ENCODE results near the gene ZNF335. TPM values are rescaled to one million over a fixed set of nuclear protein-coding genes. Genes with fewer than 3 reads are reported as not detected.

Gene ZNF335
- total and polyA plus RNA-seq, 2 of the 13 experiments (the other 11 are each of a cell fraction or from before 2014, with no cell fraction given): 9.7 to 13.7 TPM

DNA sequence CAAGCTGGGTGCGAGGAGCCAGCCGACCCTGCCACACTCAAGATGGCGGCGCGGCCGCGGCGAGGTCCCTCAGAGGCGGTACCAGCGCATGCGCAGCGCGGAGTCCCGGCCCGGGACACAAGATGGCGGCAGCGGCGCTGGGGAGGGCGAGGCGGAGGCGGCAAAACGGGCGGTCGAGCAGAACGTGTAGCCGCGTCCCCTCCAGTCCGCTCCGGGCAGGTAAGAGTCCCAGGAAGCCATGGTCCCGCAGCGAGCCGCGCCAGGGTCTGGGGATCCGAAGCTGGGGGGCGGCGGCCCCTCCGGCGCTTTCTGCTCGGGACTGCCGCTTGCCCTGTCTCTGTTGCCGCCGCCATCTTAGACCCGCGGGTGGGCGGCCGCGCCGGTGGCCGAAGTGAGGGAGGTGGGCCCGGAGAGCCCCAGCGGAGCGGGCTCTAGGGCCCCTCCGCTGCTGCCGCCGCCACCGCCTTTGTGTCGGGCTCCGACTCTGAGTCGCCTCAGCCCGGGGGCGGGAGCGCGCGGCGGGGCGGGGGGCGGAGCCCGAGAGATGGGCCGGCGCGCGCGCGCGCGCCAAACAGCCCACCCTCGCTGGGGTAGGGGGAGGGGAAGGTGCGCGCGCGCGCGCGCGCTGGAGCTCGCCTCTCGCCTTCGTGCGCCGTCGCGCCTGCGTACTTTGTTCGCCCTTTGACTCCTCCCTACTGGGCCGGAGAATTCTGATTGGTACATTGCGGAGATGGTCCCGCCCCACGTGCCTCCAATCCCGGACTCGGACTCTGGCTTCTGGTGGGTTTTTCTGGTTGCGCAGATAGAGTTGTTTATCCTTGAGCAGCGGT lies 37.2 kb downstream of the ZNF335 start, which contains the start of gene PCIF1 (continued):
- TF ChIP-seq, protein P1, sequence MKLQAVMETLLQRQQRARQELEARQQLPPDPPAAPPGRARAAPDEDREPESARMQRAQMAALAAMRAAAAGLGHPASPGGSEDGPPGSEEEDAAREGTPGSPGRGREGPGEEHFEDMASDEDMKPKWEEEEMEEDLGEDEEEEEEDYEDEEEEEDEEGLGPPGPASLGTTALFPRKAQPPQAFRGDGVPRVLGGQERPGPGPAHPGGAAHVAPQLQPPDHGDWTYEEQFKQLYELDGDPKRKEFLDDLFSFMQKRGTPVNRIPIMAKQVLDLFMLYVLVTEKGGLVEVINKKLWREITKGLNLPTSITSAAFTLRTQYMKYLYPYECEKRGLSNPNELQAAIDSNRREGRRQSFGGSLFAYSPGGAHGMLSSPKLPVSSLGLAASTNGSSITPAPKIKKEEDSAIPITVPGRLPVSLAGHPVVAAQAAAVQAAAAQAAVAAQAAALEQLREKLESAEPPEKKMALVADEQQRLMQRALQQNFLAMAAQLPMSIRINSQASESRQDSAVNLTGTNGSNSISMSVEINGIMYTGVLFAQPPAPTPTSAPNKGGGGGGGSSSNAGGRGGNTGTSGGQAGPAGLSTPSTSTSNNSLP (IDR thresholded peaks at IDR 0.05; ENCODE audit: low read depth, low read length): no peak; the same call in 1 of the 2 replicates
- TF ChIP-seq SIN3A (IDR thresholded peaks at IDR 0.05; ENCODE audit: borderline replicate concordance, low read depth, low read length) (peak; percentile 97; the same call in 1 of the 2 replicates), DR1 (CRISPR knock-in tag; IDR thresholded peaks at IDR 0.05) (peak; percentile 85), ZNF367 (CRISPR knock-in tag; IDR thresholded peaks at IDR 0.05; ENCODE audit: borderline replicate concordance) (peak; percentile 93; the same call in 1 of the 2 replicates), ZNF335 (CRISPR knock-in tag; IDR thresholded peaks at IDR 0.05) (peak; percentile 98), SYNCRIP (IDR thresholded peaks at IDR 0.05; ENCODE audit: insufficient read depth, low read depth, low read length) (no peak), FOXC1 (CRISPR knock-in tag; IDR thresholded peaks at IDR 0.05; ENCODE audit: borderline replicate concordance) (peak; percentile 96; the same call in 1 of the 2 replicates), HDAC1 (CRISPR knock-in tag; IDR thresholded peaks at IDR 0.05) (peak; percentile 86), HNRNPK (IDR thresholded peaks at IDR 0.05; ENCODE audit: low read depth, low read length, poor library complexity, severe bottlenecking) (peak; percentile 98), SPEN (CRISPR knock-in tag; IDR thresholded peaks at IDR 0.05; ENCODE audit: low read depth) (peak; percentile 78)
- TF ChIP-seq, protein P2, sequence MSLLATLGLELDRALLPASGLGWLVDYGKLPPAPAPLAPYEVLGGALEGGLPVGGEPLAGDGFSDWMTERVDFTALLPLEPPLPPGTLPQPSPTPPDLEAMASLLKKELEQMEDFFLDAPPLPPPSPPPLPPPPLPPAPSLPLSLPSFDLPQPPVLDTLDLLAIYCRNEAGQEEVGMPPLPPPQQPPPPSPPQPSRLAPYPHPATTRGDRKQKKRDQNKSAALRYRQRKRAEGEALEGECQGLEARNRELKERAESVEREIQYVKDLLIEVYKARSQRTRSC (CRISPR knock-in tag; IDR thresholded peaks at IDR 0.05; ENCODE audit: low read depth): peak; percentile 98
- TF ChIP-seq, protein P3, sequence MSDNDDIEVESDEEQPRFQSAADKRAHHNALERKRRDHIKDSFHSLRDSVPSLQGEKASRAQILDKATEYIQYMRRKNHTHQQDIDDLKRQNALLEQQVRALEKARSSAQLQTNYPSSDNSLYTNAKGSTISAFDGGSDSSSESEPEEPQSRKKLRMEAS (IDR thresholded peaks at IDR 0.05): peak; percentile 86
- TF ChIP-seq, protein P4, sequence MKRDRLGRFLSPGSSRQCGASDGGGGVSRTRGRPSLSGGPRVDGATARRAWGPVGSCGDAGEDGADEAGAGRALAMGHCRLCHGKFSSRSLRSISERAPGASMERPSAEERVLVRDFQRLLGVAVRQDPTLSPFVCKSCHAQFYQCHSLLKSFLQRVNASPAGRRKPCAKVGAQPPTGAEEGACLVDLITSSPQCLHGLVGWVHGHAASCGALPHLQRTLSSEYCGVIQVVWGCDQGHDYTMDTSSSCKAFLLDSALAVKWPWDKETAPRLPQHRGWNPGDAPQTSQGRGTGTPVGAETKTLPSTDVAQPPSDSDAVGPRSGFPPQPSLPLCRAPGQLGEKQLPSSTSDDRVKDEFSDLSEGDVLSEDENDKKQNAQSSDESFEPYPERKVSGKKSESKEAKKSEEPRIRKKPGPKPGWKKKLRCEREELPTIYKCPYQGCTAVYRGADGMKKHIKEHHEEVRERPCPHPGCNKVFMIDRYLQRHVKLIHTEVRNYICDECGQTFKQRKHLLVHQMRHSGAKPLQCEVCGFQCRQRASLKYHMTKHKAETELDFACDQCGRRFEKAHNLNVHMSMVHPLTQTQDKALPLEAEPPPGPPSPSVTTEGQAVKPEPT (CRISPR knock-in tag; IDR thresholded peaks at IDR 0.05; ENCODE audit: low read depth): peak; percentile 71; the same call in 1 of the 2 replicates
- TF ChIP-seq, protein P5, sequence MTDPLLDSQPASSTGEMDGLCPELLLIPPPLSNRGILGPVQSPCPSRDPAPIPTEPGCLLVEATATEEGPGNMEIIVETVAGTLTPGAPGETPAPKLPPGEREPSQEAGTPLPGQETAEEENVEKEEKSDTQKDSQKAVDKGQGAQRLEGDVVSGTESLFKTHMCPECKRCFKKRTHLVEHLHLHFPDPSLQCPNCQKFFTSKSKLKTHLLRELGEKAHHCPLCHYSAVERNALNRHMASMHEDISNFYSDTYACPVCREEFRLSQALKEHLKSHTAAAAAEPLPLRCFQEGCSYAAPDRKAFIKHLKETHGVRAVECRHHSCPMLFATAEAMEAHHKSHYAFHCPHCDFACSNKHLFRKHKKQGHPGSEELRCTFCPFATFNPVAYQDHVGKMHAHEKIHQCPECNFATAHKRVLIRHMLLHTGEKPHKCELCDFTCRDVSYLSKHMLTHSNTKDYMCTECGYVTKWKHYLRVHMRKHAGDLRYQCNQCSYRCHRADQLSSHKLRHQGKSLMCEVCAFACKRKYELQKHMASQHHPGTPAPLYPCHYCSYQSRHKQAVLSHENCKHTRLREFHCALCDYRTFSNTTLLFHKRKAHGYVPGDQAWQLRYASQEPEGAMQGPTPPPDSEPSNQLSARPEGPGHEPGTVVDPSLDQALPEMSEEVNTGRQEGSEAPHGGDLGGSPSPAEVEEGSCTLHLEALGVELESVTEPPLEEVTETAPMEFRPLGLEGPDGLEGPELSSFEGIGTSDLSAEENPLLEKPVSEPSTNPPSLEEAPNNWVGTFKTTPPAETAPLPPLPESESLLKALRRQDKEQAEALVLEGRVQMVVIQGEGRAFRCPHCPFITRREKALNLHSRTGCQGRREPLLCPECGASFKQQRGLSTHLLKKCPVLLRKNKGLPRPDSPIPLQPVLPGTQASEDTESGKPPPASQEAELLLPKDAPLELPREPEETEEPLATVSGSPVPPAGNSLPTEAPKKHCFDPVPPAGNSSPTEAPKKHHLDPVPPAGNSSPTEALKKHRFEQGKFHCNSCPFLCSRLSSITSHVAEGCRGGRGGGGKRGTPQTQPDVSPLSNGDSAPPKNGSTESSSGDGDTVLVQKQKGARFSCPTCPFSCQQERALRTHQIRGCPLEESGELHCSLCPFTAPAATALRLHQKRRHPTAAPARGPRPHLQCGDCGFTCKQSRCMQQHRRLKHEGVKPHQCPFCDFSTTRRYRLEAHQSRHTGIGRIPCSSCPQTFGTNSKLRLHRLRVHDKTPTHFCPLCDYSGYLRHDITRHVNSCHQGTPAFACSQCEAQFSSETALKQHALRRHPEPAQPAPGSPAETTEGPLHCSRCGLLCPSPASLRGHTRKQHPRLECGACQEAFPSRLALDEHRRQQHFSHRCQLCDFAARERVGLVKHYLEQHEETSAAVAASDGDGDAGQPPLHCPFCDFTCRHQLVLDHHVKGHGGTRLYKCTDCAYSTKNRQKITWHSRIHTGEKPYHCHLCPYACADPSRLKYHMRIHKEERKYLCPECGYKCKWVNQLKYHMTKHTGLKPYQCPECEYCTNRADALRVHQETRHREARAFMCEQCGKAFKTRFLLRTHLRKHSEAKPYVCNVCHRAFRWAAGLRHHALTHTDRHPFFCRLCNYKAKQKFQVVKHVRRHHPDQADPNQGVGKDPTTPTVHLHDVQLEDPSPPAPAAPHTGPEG (CRISPR knock-in tag; IDR thresholded peaks at IDR 0.05): peak; percentile 52; the same call in 1 of the 2 replicates
- TF ChIP-seq, protein P6, sequence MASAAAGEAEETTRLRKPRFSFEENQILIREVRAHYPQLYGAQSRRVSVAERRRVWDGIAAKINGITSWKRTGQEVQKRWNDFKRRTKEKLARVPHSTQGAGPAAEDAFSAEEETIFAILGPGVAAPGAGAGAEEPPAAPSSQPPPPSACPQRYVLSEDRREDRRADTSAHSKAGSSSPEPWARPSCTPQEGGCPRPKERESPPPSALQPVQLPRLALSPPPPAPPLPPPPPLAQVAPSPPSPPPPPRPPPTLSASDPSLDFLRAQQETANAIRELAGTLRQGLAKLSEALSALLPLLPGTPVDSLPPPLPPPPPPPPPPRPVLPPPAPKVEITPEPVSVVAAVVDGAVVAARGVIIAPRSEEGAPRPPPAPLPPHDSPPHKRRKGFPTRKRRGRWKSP (CRISPR knock-in tag; IDR thresholded peaks at IDR 0.05): peak; percentile 92

All from HepG2 (cell line).